Endothelial cell (in vitro differentiated cells): ENCODE measurements around the gene FRRS1. TPM values are rescaled to one million over a fixed set of nuclear protein-coding genes. Genes with fewer than 3 reads are reported as not detected.

Source experiments
- DNase-seq: peaks from one replicate; pipeline ENCODE4 v3.0.0; 2021; ENCODE audit warnings: low spot score
- H3K27ac Mint-ChIP-seq: one replicate; pipeline ENCODE4 v1.8.0; 2021; ENCODE audit warnings: mixed read lengths, inconsistent platforms; ENCODE audit not compliant: unreplicated experiment
- H3K27me3 Mint-ChIP-seq: one replicate; pipeline ENCODE4 v1.8.0; 2021; ENCODE audit warnings: mild to moderate bottlenecking, moderate library complexity, mixed read lengths, inconsistent platforms; ENCODE audit not compliant: unreplicated experiment
- H3K36me3 Mint-ChIP-seq: one replicate; pipeline ENCODE4 v1.8.0; 2021; ENCODE audit warnings: mild to moderate bottlenecking, low read depth, mixed read lengths, inconsistent platforms; ENCODE audit not compliant: unreplicated experiment
- H3K4me1 Mint-ChIP-seq: one replicate; pipeline ENCODE4 v1.8.0; 2021; ENCODE audit warnings: mild to moderate bottlenecking, mixed read lengths, inconsistent platforms; ENCODE audit not compliant: unreplicated experiment
- H3K4me3 Mint-ChIP-seq: one replicate; pipeline ENCODE4 v1.8.0; 2021; ENCODE audit warnings: mild to moderate bottlenecking, mixed read lengths, inconsistent platforms; ENCODE audit not compliant: unreplicated experiment
- H3K9me3 Mint-ChIP-seq: one replicate; pipeline ENCODE4 v1.8.0; 2021; ENCODE audit warnings: mixed read lengths, inconsistent platforms; ENCODE audit not compliant: unreplicated experiment
- CTCF ChIP-seq: fragments of 200-600 bp; sonication (generic); IDR thresholded peaks from one replicate; pipeline ENCODE4 v1.5.0; 2021; ENCODE audit warnings: antibody characterized with exemption; ENCODE audit not compliant: unreplicated experiment
- total RNA-seq: library from RNA; stranded (reverse); fragmentation: NEBNext Ultra II Directional; extraction: Animal tissue kit (Norgen Biotek cat#: 25700); gene quantifications from one replicate; pipeline ENCODE4 v1.2.1, GENCODE V29; 2021; ENCODE audit not compliant: unreplicated experiment

FRRS1 gene
- total RNA-seq, 1 donor from 2014 or later, result 4.1 TPM

DNA sequence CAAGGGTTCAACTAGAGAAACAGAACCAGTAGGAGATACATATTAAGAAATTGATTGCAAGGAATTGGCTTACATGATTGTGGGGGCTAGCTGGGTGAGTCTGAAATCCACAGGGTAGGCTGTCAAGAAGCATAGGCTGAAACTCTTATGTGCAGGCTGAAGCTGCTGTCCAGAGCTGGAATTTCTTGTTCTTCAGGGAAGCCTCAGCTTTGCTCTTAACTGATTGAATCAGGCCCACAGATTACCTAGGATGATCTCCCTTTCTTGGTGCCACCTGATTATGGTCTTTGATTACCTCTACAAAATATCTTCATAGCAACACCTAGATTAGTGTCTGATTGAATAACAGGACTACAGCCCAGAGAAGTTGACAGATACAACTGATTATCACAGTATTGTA lies 22.5 kb upstream of the FRRS1 start:
- no peaks in the 10 kb centered on the region for H3K9me3 Mint-ChIP-seq
- H3K36me3 Mint-ChIP-seq, result no peaks in the 10 kb centered on the region
- no peaks in the 10 kb centered on the region for H3K4me1 Mint-ChIP-seq
- no peak overlapping the region for H3K27ac Mint-ChIP-seq
- H3K27me3 Mint-ChIP-seq, result no peaks in the 10 kb centered on the region
- TF ChIP-seq CTCF, result no peak
- no peak overlapping the region for H3K4me3 Mint-ChIP-seq
- DNase-seq, result no peak

DNA sequence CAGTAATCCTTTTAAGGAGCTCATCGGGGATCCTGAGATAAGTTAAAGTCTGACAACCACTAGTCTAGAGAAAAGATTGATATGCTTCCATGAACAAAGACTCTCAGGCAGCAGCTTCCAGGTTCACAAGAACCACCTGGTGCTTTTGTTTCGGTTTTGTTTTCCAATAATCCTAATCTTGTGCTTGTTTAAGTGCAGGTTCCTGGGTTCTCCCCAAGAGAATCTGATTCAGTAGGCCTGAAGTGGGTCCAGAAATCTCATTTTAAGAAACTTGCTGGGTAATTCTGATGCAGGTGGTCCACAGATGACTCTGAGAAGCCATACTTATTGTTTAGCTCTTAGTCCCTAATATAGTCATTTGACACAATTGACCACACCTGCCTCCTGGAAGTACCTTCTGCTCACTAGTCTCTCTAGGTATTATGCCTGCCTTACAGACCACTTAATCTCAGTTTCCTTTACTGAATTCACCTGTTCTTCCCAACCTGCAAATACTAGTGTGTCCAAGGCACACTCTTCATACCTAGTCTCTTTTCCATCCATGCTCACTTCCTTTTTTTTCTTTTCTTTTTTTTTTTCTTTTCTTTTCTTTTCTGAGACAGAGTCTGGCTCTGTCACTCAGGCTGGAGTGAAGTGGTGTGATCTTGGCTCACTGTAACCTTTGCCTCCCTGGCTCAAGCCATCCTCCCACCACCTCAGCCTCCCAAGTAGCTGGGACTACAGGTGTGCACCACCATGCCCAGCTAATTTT lies 20.5 kb upstream of the FRRS1 start:
- Mint-ChIP-seq H3K27me3 (no peaks in the 10 kb centered on the region), H3K9me3 (no peaks in the 10 kb centered on the region), H3K4me3 (no peak overlapping the region), H3K36me3 (no peaks in the 10 kb centered on the region), H3K4me1 (no peaks in the 10 kb centered on the region), H3K27ac (no peak overlapping the region)
- no peak for DNase-seq
- no peak for TF ChIP-seq CTCF

- no peak overlapping the region for H3K27ac Mint-ChIP-seq
Observed at GRCh38 chr1:99784809-99785255, 18.4 kb upstream of the FRRS1 start.

GRCh38 chr1:99784143-99784542 lies 17.7 kb upstream of the FRRS1 start:
- Mint-ChIP-seq H3K4me1 (no peaks in the 10 kb centered on the region), H3K27ac (no peak overlapping the region), H3K9me3 (no peaks in the 10 kb centered on the region), H3K4me3 (no peak overlapping the region), H3K36me3 (no peaks in the 10 kb centered on the region), H3K27me3 (no peaks in the 10 kb centered on the region)
- no peak for TF ChIP-seq CTCF
- no peak for DNase-seq

More at GRCh38 chr1:99784809-99785255, 18.4 kb upstream of the FRRS1 start:
- Mint-ChIP-seq H3K4me1 (no peaks in the 10 kb centered on the region), H3K27me3 (no peaks in the 10 kb centered on the region), H3K4me3 (no peak overlapping the region), H3K9me3 (no peaks in the 10 kb centered on the region), H3K36me3 (no peaks in the 10 kb centered on the region)
- no peak for DNase-seq
- no peak for TF ChIP-seq CTCF

DNA sequence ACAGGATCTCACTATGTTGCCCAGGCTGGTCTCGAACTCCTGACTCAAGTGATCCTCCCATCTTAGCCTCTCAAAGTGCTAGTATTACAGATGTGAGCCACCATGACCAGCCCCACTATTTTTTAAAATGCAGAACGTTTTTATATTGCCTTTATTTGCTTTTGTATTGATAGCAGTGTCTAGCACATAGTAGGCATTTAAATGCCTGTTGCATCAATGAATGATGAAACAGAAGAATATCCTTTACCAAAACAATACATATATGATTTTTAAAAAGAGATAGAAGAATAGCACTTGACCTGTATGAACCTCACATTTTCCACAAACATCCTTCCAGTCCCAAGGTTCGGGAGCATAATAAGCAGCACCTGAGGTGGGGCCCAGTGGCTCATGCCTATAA lies 16.5 kb upstream of the FRRS1 start:
- H3K27ac Mint-ChIP-seq, result no peak overlapping the region
- H3K9me3 Mint-ChIP-seq, result no peaks in the 10 kb centered on the region
- no peak overlapping the region for H3K4me3 Mint-ChIP-seq
- no peak for DNase-seq
- no peaks in the 10 kb centered on the region for H3K27me3 Mint-ChIP-seq
- TF ChIP-seq CTCF, result no peak
- no peaks in the 10 kb centered on the region for H3K4me1 Mint-ChIP-seq
- H3K36me3 Mint-ChIP-seq, result no peaks in the 10 kb centered on the region
